Medulla oblongata (tissue), 1 donor: ENCODE data around the gene ANKS1B.

ENCODE experiments used
- DNase-seq: peaks from one replicate; pipeline ENCODE4 v3.0.0-alpha.2; 2015; ENCODE audit errors: extremely low spot score

The ANKS1B gene

GRCh38 chr12:98819821-98820404 lies 1164.8 kb downstream of the ANKS1B start:
- DNase-seq, result no peak

GRCh38 chr12:98819071-98819470 lies 1165.7 kb downstream of the ANKS1B start:
- DNase-seq, result no peak

GRCh38 chr12:98818239-98818638 lies 1166.5 kb downstream of the ANKS1B start:
- DNase-seq, result no peak

- DNase-seq, result no peak
These were observed 1167.0 kb downstream of the ANKS1B start for GRCh38 chr12:98817742-98818141.

DNA sequence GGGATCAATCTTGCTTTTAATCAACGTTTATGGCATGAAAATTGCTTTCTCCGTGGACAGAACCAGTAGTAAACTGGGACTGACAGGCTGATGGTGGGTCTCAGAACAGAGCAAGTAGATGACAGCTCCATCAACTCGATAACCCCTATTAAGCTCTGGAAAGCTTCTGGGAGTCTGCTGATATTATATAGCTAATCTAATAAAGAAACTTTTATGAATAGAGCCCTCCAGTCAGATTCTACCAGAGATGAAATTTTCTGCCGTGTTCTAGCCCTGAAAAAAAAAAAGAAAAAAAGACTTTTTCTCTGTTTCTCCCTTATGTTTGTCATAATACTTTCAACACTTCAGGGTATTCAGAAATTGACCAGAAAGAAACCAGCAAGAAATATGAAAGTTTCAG lies 1168.0 kb downstream of the ANKS1B start:
- DNase-seq, result no peak

GRCh38 chr12:98814254-98814653 lies 1170.5 kb downstream of the ANKS1B start:
- DNase-seq, result no peak

DNA sequence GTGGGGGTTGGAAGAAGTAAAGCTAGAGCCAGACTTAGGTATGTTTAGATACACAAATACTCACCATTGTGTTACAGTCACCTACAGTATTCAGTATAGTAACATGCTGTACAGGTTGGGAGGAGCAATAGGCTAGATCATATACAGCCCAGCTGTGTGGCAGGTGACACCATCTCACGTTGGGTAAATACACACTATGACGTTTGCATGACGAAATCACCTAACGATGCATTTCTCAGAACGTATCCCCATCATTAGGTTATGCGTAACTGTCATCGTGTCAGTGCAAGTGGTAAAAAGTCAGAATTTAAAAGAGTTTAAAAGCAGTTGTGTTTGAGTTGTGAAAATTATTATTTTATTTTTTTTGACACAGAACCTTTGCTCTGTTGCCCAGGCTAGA lies 1172.5 kb downstream of the ANKS1B start:
- DNase-seq, result no peak

GRCh38 chr12:98808243-98808875 lies 1176.4 kb downstream of the ANKS1B start:
- DNase-seq, result no peak

- no peak for DNase-seq
These were observed 1177.5 kb downstream of the ANKS1B start for GRCh38 chr12:98807187-98807586.

DNA sequence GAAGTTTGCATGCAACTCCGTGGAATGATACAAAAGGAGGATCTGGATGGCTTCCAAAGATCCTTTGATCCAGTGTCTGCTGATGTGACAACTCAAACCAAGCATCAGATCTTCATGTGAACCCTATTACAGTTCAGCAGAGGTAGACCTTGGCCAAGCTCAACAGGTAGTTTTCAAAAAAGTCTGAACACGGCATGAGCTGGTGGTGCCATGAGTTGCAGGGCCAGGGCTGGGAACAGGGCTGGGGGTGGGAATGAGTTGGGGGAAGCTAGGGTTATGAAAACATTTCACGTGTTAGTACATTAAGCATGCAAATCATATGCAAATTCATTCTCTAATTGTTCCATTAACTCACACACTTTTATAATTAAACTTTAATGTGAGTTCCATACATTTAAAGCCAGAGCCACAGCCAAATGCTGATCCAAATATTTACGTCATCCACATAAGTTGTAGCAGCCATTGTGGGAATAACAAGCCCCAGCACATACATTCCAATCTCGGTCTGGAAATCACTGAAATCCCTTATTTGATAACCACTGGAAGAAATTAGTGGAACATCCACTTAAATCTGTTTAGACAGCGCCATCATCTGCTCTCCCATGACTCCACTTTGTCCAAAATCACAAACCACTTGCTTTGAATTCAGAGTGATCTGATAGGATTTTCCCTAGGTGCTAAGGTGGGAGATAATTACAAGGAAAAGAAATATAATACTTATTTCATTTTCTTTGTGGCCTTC lies 1181.1 kb downstream of the ANKS1B start:
- no peak for DNase-seq

- DNase-seq, result no peak
These were observed 1184.9 kb downstream of the ANKS1B start for GRCh38 chr12:98799822-98800221.

DNA sequence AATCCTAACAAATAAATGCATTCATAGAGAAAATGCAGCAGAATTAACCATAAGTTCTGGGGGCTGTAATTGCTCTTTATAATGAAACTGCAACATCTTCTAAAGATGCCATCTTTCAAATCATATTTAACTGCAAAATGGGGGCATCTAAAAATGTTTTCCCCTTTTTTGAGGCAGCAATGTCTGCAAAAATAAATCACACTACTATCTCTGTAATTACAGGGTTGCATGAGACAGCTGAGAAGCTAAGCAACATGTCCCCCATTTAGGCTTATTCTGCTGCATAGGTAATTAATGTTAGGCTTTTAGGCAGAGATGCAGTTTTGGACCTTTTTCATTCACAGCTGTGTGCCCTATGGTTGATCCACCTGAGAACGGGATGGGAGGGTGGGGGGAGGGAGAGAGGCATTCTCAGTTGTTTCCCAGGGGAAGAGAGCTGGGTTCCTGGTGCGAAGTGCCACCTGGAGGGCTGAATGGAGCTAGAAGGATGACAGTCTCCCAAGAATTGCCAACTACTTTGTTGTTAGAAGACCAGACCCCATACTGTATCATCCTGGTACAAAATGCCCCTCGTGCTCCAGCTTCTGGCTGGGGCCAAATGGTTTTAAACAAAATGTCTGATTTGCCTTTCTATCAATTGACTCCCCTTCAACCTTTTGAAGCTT lies 1185.5 kb downstream of the ANKS1B start:
- DNase-seq, result no peak

- no peak for DNase-seq
These were observed 1187.5 kb downstream of the ANKS1B start for GRCh38 chr12:98797200-98797599.

DNA sequence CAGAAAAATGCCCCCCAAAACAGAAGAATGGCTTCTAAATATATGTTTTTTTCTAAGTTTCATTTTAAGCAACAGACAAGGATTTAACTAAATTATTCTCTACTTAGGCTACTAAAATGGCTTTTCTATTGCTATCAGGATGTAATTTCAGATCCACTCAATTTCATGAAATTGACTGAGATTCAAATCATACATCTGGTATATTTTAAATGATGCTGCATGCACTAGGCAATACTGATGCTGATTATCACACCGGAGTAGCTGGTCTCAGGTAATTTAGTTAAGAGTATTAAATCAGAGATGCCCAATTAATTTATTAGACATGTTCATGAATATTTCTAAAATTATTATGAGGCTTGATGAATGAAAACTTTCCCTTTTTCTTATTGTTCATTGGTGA lies 1188.0 kb downstream of the ANKS1B start:
- DNase-seq, result no peak

DNA sequence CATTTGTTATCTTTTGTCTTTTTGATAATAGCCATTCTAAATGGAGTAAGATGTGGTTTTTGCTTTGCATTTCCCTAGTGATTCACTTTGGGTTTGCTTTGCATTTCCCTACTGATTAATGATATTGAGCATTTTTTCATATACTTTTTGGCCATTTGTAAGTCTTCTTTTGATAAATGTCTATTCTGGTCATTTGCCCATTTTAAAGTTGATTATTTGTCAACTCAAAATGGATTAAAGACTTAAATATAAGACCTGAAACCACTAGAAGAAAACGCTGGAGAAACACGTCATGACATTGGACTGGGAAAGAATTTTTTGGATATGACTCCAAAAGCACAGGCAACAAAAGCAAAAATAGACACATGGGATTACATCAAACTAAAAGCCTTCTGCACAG lies 1191.6 kb downstream of the ANKS1B start:
- no peak for DNase-seq

GRCh38 chr12:98791406-98791805 lies 1193.3 kb downstream of the ANKS1B start:
- DNase-seq, result no peak

DNA sequence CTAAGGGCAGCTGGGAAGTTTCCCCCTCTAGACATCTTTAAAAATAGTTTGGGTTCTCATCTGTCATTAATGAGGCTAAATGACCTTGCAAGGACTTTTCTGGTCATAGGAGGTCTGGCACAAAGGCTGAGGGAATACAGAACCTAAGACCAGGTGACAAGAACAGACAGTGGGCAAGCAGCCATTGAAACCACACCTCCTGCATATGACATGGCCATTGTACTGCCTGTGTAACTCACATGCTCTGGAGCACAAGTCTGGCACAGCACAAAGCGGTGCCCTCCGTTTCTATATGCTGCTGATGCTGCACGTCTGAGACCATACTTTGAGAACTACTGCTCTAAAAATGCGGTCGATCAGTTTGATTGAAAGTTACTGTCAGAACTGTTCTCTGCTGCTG lies 1196.3 kb downstream of the ANKS1B start:
- DNase-seq, result no peak

DNA sequence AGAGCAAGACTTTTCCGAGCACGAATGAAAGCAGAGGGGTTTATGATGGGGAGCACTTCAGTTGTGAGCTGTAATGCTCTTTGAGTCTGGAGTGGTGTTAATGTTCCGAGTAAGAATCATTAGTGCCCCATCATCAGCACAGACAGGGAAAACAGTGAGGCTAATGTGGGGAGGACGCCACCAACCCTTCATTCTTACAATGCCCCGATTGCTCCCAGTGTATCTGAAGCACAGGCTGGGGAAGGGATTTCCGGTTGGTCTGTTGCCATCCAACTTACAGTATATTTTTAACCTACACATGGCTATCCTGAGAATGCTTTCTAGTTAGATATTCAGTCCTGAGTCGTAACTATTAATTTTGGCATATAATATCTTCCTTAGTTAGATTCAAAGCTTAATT lies 1198.1 kb downstream of the ANKS1B start:
- DNase-seq, result no peak

DNA sequence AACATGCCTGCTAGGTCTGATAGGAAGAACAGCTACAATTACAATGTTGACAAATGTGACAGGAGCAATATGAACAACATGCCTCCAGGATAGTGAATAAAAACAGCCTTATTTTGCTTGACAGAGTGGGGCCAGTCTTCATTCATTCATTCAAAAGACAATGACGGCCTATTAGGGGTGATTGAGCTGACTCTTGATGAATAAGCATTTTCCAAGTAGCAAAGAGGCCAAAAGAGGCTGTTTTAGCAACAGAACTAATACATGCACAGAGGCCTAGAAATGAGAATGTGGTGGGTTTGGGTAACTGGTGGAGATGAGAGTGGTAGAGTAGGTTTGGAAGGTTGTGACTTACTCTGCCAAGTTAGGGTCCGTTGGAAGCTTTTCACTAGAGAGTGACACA lies 1201.3 kb downstream of the ANKS1B start:
- DNase-seq, result no peak

DNA sequence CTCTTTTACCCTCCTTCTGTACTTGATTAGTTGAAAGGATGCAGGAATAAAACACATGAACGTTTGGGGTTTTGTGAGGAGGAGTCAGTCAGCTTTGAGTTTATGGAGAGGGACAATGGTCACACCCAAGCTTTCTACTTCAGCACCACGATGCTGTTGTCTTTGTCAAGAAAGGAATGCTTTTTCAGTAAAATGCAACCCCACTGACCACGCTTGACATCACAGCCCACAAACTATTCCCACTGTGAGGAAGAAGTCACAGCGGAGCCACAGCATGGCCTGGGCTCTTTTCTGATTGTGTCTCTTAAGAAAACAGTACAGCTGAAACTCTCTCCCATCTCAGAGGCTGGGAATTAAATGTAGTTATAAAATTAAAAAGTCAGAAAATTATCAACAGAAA lies 1204.5 kb downstream of the ANKS1B start:
- DNase-seq, result no peak

- no peak for DNase-seq
These were observed 1211.9 kb downstream of the ANKS1B start for GRCh38 chr12:98772818-98773217.

GRCh38 chr12:98771811-98772752 lies 1212.7 kb downstream of the ANKS1B start:
- DNase-seq, result no peak
